Small intestine (tissue), 7 donors: ENCODE measurements around the gene P2RX6. TPM values are rescaled to one million over a fixed set of nuclear protein-coding genes. Genes with fewer than 3 reads are reported as not detected.
"Not testable (repeated sequence)": the region's sequence is repeated elsewhere in the genome, so short reads cannot be mapped to it uniquely, and the experiment has no call there.

ENCODE experiments used
- DNase-seq, 2 donors: peaks; one replicate each; pipeline versions ENCODE4 v3.0.0 to v3.0.0-alpha.2; 2013
- FAIRE-seq: peaks from 2 replicates; lab custom pipeline; 2012; peaks lifted over from hg19 to GRCh38; lab: Jason Lieb, UNC
- H3K27ac ChIP-seq, 3 donors: one replicate each; pipeline ENCODE4 v1.5.1; 2013; ENCODE audit warnings: low read length in 2 of 3, mild to moderate bottlenecking in 2 of 3, control low read depth in 1 of 3, inconsistent platforms in 1 of 3, low read depth in 1 of 3, moderate library complexity in 1 of 3
- H3K27me3 ChIP-seq, 3 donors: one replicate each; pipeline ENCODE4 v1.6.1; 2013; ENCODE audit warnings: low read length in 3 of 3, inconsistent platforms in 1 of 3; ENCODE audit not compliant: control insufficient read depth in 3 of 3, insufficient read depth in 3 of 3
- H3K36me3 ChIP-seq, 3 donors: one replicate each; pipeline ENCODE4 v1.6.1; 2013; ENCODE audit warnings: low read length in 3 of 3, inconsistent platforms in 1 of 3, low read depth in 1 of 3, mild to moderate bottlenecking in 1 of 3, moderate library complexity in 1 of 3; ENCODE audit not compliant: control insufficient read depth in 3 of 3, insufficient read depth in 2 of 3
- H3K4me1 ChIP-seq, 3 donors: one replicate each; pipeline ENCODE4 v1.6.1; 2013; ENCODE audit warnings: low read length in 2 of 3, inconsistent platforms in 1 of 3, low read depth in 1 of 3, mild to moderate bottlenecking in 1 of 3, moderate library complexity in 1 of 3; ENCODE audit not compliant: control insufficient read depth in 3 of 3, insufficient read depth in 2 of 3
- H3K4me3 ChIP-seq, 3 donors: one replicate each; pipeline ENCODE4 v1.5.1; 2013; ENCODE audit warnings: low read length in 3 of 3, control low read depth in 1 of 3, inconsistent platforms in 1 of 3, low read depth in 1 of 3, mild to moderate bottlenecking in 1 of 3, moderate library complexity in 1 of 3
- H3K9me3 ChIP-seq, 2 donors: one replicate each; pipeline ENCODE4 v1.6.1; 2013; ENCODE audit warnings: low read depth in 1 of 2, low read length in 1 of 2; ENCODE audit not compliant: control insufficient read depth in 2 of 2, insufficient read depth in 1 of 2
- WGBS, 3 donors: extraction: QIAGEN DNeasy Blood & Tissue Kit; methylation state at CpG; one replicate each; pipeline ENCODE4 v1.1.7; 2013; 5-methylcytosine and 5-hydroxymethylcytosine counted together
- polyA plus RNA-seq, 4 donors: library from polyadenylated mRNA; stranded (reverse) in 3 of 4; unstranded in 1 of 4; fragments of 200-250 nt in 3 of 4; fragments of 120-200 nt in 1 of 4; gene quantifications; one replicate each; pipeline versions ENCODE4 v1.2.1 to v1.2.3, GENCODE V29; 2013
- donor health status: healthy with polysubstance abuse.
- donor health status: control.
- donor health status: control.
- donor health status: Bipolar disorder and iron deficiency.
- donor health status: healthy.

P2RX6 gene
- polyA plus RNA-seq, 4 donors: 0.62 to 0.84 TPM; not detected in 2

GRCh38 chr22:20972014-20972694 lies 42.8 kb upstream of the P2RX6 start:
- H3K4me1 ChIP-seq, H3K27me3 ChIP-seq, H3K4me3 ChIP-seq, H3K9me3 ChIP-seq, H3K36me3 ChIP-seq, FAIRE-seq, H3K27ac ChIP-seq, DNase-seq: not testable (repeated sequence)
- 77 to 83% (median 82%) methylated on average over 11 of the region's 11 CpGs for WGBS, 3 donors

GRCh38 chr22:20972933-20973577 lies 41.9 kb upstream of the P2RX6 start:
- H3K27me3 ChIP-seq: no peaks in the 10 kb centered on the region
- no peaks in the 10 kb centered on the region for H3K4me1 ChIP-seq
- H3K4me3 ChIP-seq: no peak overlapping the region
- H3K36me3 ChIP-seq: no peaks in the 10 kb centered on the region
- no peak overlapping the region for H3K27ac ChIP-seq
- FAIRE-seq (no peak), DNase-seq (no peak)
- no peaks in the 10 kb centered on the region for H3K9me3 ChIP-seq
- WGBS, 3 donors: 73 to 79% (median 78%) methylated on average over 14 to 21 of the region's 21 CpGs

- H3K4me3 ChIP-seq: no peak overlapping the region
- no peak overlapping the region for H3K27ac ChIP-seq
- no peaks in the 10 kb centered on the region for H3K27me3 ChIP-seq
- DNase-seq (no peak), FAIRE-seq (no peak)
- peaks cover 0 to 6% of the 10 kb centered on the region in 2 donors for H3K9me3 ChIP-seq
- WGBS, 3 donors: 61 to 69% (median 66%) methylated on average over 21 of the region's 21 CpGs
- H3K36me3 ChIP-seq: no peaks in the 10 kb centered on the region
- no peaks in the 10 kb centered on the region for H3K4me1 ChIP-seq
Observed at GRCh38 chr22:20973634-20974286, 41.2 kb upstream of the P2RX6 start.

DNA sequence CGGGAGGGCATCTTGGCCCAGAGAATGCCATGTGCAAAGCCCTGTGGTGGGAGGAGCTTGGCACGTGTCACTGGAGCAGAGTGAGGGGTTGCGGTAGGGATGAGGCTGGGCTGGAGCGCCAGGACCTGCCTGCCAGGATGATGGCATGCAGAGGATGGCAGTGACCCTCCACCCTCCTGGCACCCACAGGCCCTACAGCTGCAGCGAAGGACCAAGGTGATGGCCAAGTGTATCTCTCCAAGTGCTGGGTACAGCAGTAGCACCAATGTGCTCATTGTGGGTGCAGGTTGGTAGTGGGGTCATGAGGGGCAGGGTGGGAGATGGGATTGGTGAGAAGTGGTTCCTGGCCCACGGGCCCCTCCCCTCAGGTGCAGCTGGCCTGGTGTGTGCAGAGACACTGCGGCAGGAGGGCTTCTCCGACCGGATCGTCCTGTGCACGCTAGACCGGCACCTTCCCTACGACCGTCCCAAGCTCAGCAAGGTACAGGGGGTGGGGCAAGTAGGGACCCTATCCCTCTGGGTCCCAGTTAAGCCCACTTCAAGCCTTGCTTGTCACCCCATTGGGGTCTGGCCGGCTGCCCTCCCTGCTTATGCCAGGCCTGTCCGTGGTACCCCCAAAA lies 40.5 kb upstream of the P2RX6 start:
- H3K4me1 ChIP-seq: peaks cover 0 to 2% (median 0%) of the 10 kb centered on the region in 3 donors
- WGBS, 3 donors: 73 to 82% (median 76%) methylated on average over 16 of the region's 16 CpGs
- no peak overlapping the region for H3K27ac ChIP-seq
- peaks cover 0 to 9% of the 10 kb centered on the region in 2 donors for H3K9me3 ChIP-seq
- FAIRE-seq: no peak
- no peak for DNase-seq
- H3K27me3 ChIP-seq: peaks cover 0 to under 1% (median 0%) of the 10 kb centered on the region in 3 donors
- H3K4me3 ChIP-seq: no peak overlapping the region
- no peaks in the 10 kb centered on the region for H3K36me3 ChIP-seq

DNA sequence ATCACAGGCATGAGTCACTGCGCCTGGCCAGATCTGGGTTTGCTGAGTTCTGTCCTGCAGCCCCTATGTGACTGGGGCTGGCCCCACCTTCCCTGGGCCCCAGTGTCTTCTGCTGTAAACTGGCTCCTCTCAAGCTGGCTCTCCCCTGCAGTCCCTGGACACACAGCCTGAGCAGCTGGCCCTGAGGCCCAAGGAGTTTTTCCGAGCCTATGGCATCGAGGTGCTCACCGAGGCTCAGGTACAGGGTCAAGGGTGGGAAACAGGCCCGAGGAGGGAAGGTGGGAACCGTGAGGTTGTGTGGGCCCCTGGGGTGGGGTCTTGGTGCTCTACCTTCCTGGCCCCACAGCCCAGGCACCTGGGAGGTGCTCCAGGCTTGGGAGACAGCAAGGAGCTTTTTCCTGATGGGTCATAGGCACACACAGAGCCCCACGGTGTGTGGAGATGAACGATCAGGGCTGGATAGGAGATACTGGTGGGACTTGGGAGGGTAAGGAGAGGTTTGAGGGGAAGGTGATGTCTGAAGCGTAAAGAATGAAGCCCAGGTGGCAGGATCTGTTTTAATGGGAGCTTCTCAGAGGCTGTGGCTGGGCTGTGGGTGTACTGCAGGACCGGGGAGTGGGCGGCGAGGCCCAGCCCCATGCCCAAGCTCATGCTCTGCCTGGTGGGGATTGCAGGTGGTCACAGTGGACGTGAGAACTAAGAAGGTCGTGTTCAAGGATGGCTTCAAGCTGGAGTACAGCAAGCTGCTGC lies 39.2 kb upstream of the P2RX6 start:
- H3K36me3 ChIP-seq: no peaks in the 10 kb centered on the region
- no peak overlapping the region for H3K27ac ChIP-seq
- H3K4me1 ChIP-seq: peaks cover 0 to 15% (median 0%) of the 10 kb centered on the region in 3 donors
- H3K9me3 ChIP-seq: peaks cover 0 to 9% of the 10 kb centered on the region in 2 donors
- 76 to 82% (median 80%) methylated on average over 14 of the region's 14 CpGs for WGBS, 3 donors
- FAIRE-seq: no peak
- DNase-seq: no peak
- H3K4me3 ChIP-seq: no peak overlapping the region
- H3K27me3 ChIP-seq: peaks cover 0 to 3% (median 0%) of the 10 kb centered on the region in 3 donors

- WGBS, 3 donors: 80 to 86% (median 84%) methylated on average over 24 of the region's 24 CpGs
- H3K27ac ChIP-seq: no peak overlapping the region
Observed at GRCh38 chr22:20976291-20976877, 38.6 kb upstream of the P2RX6 start.

GRCh38 chr22:20977019-20977418 lies 37.9 kb upstream of the P2RX6 start:
- Histone ChIP-seq H3K4me3 (no peak overlapping the region), H3K4me1 (peaks cover 0 to 25% (median 0%) of the 10 kb centered on the region in 3 donors), H3K27me3 (peaks cover 0 to 3% (median 0%) of the 10 kb centered on the region in 3 donors), H3K9me3 (peaks cover 0 to 9% of the 10 kb centered on the region in 2 donors), H3K27ac (no peak overlapping the region), H3K36me3 (no peaks in the 10 kb centered on the region)
- DNase-seq: no peak
- no peak for FAIRE-seq
- WGBS, 3 donors: 78 to 83% (median 83%) methylated on average over 11 of the region's 11 CpGs

More at GRCh38 chr22:20976291-20976877, 38.6 kb upstream of the P2RX6 start:
- H3K36me3 ChIP-seq: no peaks in the 10 kb centered on the region
- DNase-seq (no peak), FAIRE-seq (no peak)
- peaks cover 0 to 22% (median 0%) of the 10 kb centered on the region in 3 donors for H3K4me1 ChIP-seq
- H3K9me3 ChIP-seq: peaks cover 0 to 9% of the 10 kb centered on the region in 2 donors
- H3K4me3 ChIP-seq: no peak overlapping the region
- peaks cover 0 to 3% (median 0%) of the 10 kb centered on the region in 3 donors for H3K27me3 ChIP-seq
